GM12874 (cell line): Measurements from ENCODE around the gene NME4.

ENCODE experiments used
- TF ChIP-seq, protein P1 (sequence below): IDR thresholded peaks from 2 replicates; pipeline ENCODE4 v1.5.1; 2011; ENCODE audit warnings: low read depth, mild to moderate bottlenecking, control low read depth, low read length, moderate library complexity; ENCODE audit not compliant: insufficient read depth

The NME4 gene

DNA sequence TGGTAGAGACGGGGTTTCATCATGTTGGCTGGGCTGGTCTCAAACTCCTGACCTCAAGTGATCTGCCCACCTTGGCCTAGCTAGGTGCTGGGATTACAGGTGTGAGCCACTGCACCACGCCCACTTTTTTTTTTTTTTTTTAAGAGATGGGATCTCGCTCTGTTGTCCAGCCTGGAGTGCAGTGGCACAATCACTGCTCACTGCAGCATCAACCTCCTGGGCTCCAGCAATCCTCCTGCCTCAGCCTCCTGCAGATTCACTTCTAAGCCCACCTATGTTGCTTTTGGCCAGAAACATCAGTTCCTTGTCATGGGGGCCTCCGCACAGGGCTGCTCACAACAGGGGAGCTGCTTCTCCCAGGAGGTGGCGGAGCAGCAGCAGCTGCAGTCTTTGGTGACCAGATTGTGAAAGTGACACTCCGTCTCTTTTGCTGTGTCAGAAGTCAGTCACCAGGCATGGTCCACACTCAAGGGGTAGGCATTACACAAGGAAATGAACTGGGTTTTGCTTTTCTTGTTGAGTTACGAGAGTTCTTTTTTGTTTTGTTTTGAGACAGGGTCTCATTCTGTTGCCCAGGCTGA, 4.5 kb upstream of the NME4 start:
- TF ChIP-seq, protein P1, sequence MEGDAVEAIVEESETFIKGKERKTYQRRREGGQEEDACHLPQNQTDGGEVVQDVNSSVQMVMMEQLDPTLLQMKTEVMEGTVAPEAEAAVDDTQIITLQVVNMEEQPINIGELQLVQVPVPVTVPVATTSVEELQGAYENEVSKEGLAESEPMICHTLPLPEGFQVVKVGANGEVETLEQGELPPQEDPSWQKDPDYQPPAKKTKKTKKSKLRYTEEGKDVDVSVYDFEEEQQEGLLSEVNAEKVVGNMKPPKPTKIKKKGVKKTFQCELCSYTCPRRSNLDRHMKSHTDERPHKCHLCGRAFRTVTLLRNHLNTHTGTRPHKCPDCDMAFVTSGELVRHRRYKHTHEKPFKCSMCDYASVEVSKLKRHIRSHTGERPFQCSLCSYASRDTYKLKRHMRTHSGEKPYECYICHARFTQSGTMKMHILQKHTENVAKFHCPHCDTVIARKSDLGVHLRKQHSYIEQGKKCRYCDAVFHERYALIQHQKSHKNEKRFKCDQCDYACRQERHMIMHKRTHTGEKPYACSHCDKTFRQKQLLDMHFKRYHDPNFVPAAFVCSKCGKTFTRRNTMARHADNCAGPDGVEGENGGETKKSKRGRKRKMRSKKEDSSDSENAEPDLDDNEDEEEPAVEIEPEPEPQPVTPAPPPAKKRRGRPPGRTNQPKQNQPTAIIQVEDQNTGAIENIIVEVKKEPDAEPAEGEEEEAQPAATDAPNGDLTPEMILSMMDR, result peak; percentile 20

DNA sequence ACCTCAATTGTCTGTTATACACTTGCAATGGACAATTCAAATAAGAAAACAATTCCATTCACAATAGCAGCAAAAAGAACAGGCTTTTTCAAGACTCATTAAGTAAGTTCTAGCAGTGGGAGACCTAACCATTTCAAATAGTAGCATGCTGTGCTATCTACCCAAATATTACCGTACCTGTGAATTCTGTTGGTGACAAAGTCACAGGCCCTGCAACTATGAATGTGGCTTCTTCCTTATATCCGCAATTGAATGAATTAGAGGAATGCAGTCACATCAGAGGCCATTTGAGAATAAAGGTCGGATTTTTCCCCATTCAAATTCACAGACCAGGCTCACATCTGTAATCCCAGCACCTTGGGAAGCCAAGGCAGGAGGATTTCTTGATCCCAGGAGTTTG, 800 bp upstream of the NME4 start:
- TF ChIP-seq, protein P1, result no peak

DNA sequence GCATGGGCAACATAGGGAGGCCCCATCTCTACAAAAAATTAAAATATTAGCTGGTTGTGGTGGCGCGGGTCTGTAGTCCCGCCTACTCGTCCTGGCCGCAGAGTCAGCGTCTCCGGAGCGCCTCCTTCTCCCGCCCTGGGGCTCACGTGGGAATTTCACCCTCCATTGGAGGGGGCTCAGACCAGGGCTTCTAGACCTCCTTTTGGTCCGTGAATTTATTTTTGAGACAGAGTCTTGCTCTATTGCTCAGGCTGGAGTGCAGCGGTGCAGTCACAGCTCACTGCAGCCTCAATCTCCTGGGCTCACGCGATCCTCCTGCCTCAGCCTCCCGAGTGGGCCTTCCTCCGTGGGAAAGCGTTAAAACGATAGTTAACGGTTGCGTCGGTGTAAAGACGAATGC, 394 bp upstream of the NME4 start:
- TF ChIP-seq, protein P1, result no peak

DNA sequence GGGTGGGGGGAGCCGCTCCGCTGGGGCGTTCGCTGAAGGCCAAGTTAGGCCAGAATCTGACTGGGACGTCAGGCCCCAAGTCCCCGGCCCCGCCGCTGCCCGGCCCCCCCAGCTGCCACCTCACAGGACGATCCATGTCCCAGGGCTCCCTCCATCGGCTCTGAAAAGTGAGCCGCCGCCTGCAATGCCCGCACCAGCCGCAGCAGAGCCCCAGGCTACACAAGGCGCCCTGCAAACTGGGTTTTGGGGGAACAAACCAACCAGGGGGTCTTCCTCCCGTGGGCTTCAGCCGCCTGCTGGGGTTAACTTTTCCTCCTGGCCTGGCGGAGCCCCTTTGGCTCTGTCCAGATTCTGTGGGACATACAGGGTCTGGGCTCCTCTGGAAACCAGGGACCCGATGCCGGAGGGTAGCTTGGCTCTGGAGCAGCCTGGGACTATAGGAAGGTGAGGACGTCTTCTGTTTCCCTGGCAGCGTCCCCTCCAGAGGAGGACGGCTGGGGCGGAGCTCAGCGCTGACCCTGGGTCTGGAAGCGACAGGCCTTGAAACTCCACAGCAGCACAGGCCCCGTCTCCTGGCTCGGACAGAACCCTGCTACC, 835 bp downstream of the NME4 start:
- TF ChIP-seq, protein P1, result peak; percentile 33; the same call in 1 of the 2 replicates

DNA sequence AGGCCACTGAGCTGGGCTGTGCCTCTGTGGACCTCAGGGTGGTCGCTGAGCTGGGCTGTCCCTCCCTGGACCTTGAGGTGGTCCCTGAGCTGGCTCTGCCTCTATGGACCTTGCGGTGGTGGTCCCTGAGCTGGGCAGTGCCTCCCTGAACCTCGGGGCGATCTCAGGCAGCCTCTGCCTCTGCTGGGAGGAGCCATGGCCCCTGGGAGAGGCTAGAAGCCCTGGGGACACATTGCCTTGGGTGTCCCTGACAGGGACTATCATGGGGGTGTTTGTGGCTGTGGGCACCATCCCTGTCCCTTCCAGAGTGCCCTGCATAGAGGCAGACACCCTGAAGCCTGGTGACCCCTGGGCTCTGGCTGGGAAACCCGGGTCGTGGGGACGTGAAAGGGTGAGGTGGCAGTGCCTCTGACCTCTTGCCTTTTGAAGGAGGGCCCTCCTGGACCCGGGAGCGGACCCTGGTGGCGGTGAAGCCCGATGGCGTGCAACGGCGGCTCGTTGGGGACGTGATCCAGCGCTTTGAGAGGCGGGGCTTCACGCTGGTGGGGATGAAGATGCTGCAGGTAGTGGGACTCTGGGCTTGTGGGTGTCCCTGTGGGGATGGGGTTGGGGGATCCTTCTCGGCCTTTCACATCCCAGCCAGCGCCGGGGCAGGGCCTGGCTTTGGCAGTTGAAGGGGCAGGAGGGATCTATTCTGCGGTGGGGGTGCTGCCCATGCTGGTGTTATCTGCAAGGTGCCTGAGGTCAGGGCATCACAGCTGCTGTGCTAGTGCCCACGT, 1.8 kb downstream of the NME4 start:
- TF ChIP-seq, protein P1, result no peak

DNA sequence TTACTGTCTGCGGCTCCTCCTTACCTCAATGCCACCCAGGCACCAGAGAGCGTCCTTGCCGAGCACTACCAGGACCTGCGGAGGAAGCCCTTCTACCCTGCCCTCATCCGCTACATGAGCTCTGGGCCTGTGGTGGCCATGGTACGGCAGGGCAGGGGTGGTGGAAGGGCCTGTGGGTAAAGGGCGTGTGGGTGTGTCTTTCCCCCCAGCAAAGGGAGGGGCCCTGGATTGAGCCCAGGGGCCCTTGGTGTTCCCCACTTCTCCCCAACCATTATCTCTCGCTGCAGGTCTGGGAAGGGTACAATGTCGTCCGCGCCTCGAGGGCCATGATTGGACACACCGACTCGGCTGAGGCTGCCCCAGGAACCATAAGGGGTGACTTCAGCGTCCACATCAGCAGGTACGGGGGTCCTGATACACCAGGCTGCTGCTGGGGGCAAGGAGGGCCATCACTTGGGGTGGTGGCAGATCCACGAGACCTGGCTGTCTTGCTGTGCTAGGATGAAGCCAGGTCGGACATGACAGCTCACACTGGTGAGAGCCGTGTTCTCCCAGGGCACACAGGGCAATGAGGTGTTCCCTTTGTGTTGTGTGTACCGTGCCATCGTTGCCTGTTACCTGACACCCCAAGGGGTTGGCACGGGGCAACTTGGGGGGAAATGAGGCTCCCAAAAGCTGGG, 2.5 kb downstream of the NME4 start:
- TF ChIP-seq, protein P1, result no peak

DNA sequence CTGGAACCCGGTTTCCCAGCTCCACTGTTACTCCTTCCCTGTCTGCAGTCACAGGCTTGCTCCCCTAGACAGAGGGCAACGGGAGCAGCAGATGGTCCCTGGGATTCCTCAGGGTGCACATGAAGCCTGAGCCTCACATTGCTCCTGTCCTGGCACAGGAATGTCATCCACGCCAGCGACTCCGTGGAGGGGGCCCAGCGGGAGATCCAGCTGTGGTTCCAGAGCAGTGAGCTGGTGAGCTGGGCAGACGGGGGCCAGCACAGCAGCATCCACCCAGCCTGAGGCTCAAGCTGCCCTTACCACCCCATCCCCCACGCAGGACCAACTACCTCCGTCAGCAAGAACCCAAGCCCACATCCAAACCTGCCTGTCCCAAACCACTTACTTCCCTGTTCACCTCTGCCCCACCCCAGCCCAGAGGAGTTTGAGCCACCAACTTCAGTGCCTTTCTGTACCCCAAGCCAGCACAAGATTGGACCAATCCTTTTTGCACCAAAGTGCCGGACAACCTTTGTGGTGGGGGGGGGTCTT, 3.1 kb downstream of the NME4 start:
- TF ChIP-seq, protein P1, result no peak
